NCI-H345 (cell line): ENCODE data around the gene POFUT2.
A peak's percentile ranks its signal among the peaks of the same experiment; 100 is the strongest.
"Not testable (repeated sequence)": the region's sequence is repeated elsewhere in the genome, so short reads cannot be mapped to it uniquely, and the experiment has no call there.

Experiments used
- DNase-seq: peaks from one replicate; lab custom pipeline; 2025; lab: John Stamatoyannopoulos, UW

The POFUT2 gene

DNA sequence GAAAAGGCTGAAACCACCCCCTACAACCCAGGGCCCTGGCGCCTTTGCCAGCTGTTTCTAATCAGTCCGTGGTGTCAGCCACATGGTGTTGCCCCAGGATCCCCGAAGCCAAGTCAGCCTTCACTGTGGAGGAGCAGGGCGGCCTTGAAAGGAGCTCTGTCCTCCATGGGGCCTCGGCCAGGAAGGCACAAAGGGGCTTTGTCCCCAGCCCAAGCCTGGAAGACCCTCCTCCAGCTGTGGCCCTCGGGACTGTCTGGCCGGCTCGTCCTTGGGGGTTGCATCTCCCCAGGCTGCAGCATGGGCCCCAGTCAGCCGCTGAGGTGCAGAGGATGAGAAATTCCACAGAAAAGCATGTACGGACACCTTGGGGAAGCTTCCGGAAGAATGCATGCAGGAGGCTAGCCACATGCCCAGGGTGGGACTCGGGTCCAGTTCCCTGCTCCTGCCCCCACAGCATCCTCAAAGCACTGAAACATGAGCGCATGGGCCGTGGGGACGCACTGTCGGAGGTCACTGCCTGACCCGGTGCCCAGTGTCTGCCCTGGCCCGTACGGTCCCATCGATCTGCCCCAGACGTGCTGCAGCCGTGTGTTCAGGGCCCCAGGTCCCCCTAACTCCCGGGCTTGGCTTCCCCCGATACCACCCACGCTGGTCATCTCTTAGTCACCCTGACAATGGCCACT lies 38.6 kb upstream of the POFUT2 start:
- no peak for DNase-seq

- no peak for DNase-seq
These were observed 37.8 kb upstream of the POFUT2 start for GRCh38 chr21:45325206-45326168.

DNA sequence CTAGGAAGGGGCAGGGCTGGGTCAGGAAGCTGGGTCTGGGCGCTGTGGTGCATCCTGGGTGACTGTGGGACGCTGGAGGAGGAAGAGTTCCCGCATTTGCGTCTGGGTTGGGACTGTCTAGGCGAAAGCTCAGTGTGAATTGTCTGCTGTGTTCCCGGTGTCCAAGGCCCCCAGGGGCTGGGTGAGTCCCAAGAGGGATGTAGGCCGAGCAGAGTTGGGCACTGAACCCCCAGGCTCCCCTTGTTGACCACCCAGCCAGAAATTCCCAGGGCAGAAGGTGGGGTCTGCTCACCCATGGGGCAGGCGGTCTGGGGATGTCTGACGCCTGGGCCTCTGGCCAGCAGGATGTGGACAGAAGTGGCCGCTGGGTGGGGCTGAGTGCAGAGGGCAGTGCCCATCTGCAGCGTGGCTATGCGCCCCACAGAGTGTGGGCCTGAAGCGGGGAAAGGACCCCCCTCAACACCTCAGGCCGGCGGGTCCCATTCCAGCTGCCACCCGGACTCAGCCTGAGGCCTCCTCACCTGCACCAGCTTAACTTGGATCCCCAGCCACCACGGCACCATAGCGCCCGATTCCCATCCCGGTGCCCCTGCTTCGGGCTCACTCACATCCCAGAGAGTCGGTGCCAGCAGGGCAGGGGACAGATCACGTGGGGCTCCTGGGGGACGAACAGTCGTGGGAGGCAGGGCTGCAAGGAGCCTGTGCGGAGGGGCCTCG lies 37.0 kb upstream of the POFUT2 start:
- DNase-seq = no peak

DNA sequence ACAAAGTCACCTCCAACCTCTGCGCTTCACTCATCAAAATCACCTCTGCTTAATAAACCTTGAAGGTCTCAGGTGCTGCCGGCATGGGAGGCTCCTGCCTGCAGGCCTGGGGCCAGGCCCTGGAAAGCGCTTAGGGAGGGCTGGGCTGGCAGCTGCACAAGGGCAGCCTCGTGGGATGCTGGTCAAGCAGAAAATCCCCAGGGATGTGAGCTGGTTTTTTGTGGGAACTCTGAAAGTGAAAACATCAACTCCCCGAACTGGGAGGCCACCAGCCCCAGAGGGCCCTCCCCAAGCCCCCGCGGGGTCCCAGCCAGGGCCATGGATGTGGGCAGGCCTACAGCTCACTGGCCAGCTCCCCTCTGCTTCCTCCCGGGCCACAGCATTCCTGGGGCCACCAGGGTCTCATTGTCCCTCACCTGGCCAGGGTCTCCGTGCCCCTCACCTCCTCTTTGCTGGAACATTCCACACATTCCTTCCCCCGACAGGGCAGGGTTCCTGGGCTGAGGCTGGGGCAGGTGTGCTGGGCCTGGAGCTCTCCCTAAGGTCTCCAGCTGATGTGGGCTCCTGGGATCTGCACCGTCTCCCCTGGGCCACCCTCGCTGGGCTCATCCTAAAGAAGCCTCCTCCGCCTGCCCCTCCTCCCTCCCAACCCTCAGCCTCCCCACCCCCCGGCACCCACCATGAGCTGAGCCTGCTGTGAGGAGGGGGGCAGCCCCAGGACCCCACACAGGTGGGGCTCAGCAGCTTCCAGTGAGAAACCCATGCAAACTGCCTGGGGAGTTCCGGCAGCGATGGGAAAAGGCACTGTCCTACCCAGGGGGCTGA lies 36.0 kb upstream of the POFUT2 start:
- DNase-seq = no peak

DNA sequence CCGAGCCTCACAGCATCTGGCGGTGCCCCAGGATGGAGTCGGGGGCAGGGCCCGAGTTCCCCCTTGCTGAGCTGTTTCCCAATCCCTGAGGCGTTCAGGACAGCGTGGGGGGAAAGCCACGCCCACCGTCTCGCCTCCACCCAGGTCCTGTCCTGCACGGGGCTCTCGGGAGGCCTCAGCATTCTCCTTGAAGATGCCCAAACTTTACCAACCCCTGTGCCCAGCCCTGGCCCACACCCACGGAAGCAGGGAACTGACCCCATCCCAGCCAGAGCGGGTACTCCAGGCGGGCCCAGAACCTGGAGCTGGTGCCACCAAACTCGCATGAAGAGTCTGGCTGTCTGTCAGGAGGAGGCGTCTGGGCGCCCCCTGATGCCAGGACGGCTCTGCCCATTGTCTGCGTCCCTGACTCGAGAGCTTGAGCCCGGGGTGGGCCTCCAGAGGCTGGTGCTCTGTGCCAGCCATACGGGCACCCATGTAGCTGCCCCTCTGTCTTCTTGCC lies 35.3 kb upstream of the POFUT2 start:
- no peak for DNase-seq

GRCh38 chr21:45322231-45322959 lies 34.7 kb upstream of the POFUT2 start:
- no peak for DNase-seq

- peak; percentile 81 for DNase-seq
These were observed 32.7 kb upstream of the POFUT2 start for GRCh38 chr21:45320261-45321025.

DNA sequence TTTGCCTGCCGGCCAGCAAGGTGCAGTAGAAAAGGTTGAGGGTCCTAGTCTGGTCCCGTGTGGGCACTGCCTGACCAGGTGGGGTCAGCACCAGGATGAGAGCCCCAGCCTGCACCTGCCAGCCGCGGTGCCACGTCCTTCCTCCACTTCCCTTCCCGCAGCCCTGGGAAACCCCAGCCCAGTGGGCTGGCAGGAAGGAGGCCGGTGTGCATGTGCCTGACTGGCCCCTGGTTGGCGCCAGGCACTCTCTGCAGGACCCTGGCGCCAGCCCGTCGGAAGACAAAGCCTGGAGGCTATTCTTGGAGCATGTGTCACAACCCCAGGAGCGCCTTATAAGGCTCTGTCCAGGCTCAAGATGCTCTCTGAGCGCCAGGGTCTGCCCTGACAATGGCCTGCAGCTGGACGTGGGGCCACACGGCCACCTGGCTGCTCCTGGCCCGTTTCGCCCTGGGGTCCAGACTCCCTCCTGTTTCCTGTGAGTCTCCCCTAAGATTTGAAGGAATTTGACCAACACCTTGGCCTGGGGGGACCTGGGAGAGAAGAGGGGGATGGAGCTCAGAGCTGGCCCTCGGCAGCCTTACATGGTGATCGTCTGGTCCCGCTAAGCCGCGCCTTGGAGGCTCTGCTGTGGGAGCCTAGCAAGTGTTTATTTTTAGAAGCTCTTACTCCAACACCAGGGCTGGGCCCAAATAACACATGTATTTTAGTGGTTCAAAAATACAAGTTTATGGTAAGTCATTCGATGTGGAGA lies 31.9 kb upstream of the POFUT2 start:
- DNase-seq = no peak

- DNase-seq = no peak
These were observed 31.1 kb upstream of the POFUT2 start for GRCh38 chr21:45318556-45319404.

- no peak for DNase-seq
These were observed 30.5 kb upstream of the POFUT2 start for GRCh38 chr21:45318146-45318555.

GRCh38 chr21:45317398-45318145 lies 29.9 kb upstream of the POFUT2 start:
- DNase-seq = no peak

- no peak for DNase-seq
These were observed 29.2 kb upstream of the POFUT2 start for GRCh38 chr21:45316871-45317397.

DNA sequence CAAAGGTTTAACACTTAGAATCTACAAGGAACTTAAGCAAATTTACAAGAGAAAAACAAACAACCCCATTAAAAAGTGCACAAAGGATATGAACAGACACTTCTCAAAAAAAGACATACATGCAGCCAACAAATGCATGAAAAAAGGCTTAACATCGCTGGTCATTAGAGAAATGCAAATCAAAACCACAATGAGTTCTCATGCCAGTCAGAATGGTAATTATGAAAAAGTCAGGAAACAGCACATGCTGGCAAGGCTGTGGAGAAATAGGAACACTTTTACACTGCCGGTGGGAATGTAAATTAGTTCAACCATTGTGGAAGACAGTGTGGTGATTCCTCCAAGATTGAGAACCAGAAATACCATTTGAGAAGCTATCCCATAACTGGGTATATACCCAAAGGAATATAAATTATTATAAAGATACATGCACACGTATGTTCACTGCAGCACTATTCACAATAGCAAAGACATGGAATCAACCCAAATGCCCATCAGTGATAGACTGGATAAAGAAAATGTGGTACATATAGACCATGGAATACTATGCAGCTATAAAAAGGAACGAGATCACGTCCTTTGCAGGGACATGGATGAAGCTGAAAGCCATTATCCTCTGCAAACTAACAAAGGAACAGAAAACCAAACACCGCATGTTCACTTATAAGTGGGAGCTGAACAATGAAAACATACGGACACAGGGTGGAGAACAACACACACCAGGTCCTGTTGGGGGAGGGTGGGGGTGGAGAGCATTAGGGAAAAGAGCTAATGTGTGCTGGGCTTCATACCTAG lies 28.2 kb upstream of the POFUT2 start:
- not testable (repeated sequence) for DNase-seq

DNA sequence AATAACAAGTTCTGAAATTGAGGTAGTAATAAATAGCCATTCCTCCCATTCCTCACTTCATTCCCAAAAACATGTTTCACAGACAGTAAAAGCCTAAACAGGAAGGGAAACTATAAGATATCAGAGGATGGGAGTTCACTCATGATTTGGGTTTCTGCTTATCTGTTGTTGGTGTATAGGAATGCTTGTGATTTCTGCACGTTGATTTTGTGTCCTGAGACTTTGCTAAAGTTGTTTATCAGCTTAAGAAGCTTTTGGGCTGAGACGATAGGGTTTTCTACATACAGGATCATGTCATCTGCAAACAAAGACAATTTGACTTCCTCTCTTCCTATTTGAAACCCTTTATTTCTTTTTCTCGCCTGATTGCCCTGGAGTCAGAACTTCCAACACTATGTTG lies 26.0 kb upstream of the POFUT2 start:
- no peak for DNase-seq

DNA sequence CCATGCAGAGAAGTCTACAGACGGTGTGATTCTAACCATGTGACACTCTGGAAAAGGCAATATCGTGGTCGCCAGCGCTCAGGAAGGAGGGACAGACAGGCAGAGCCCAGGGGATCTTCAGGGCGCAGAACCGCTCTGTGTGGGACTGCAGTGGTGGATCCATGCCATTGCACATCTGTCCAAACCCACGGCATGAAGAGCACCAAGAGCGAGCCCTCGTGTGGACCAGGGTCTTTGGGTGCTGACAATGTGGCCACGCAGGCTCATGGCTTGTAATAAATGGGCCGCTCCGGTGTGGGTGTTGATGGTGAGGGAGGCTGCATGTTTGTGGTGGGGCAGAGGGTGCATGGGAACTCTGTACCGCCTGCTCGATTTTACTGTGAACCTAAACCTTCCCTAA lies 25.3 kb upstream of the POFUT2 start:
- no peak for DNase-seq

DNA sequence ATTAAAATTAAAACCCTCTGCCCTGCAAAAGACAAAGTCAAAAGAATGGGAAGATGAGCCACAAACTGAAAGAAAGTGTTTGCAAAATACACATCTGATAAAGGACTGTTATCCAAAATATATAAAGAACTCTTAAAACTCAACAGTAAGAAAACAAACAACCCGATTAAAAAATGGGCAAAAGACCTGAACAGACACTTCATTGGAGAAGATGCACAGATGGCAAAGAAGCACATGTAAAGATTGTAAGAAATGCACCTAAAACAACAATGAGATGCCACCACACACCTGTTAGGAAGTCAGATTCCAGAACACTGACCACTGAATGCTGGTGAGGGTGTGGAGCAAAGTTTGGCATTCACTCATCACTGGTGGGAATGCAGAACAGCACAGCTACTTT lies 24.6 kb upstream of the POFUT2 start:
- no peak for DNase-seq

DNA sequence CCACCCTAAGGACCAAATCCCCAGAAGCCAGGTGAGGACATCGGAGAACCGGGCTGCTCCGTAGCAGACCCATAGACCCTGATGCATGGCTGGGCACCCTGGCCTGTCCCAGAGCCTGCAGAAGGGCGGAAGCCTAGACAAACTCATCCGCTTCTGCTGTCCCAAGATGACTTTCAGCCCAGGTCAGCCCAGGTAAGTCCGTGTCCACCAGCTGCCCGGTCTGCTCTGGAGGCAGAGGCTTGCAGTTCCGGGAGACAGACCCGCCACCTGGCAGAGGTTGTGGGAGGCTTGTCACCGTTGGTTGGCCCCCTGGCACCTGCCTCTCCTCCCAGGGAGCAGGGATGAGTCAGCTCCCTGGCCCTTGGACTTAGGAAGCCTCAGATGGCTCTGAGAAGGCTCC lies 22.8 kb upstream of the POFUT2 start:
- no peak for DNase-seq
